Panc1 (cell line): ENCODE measurements around the gene DYNLRB1. TPM values are rescaled to one million over a fixed set of nuclear protein-coding genes. Genes with fewer than 3 reads are reported as not detected.

Source experiments
- ATAC-seq: fragments of 200-7000 bp; cut with Tn5 transposase; 2 replicates; pipeline ENCODE4 v1.9.1; 2020; ENCODE audit warnings: mild to moderate bottlenecking, moderate library complexity
- BruUV-seq: library from RNA; stranded (reverse); fragments of 400-500 nt; replicated peaks from 2 replicates; lab custom pipeline; 2021; lab: Mats Ljungman, UMichigan
- CTCF ChIA-PET: fragments of 300-600 bp; sonication (Branson Sonifier 250); formaldehyde crosslinking; loops from one replicate; lab custom pipeline; 2022; ENCODE audit warnings: antibody characterized with exemption; lab: Charles Lee
- POLR2A ChIA-PET: fragments of 300-600 bp; sonication (Branson Sonifier 250); formaldehyde crosslinking; loops from one replicate; lab custom pipeline; 2022; ENCODE audit warnings: antibody characterized with exemption; lab: Charles Lee
- DNase-seq: peaks from one replicate; pipeline ENCODE4 v3.0.0-alpha.2; 2010; ENCODE audit warnings: low read depth, low spot score
- H3K27ac ChIP-seq: 2 replicates; pipeline ENCODE4 v1.5.1; 2011; ENCODE audit warnings: mild to moderate bottlenecking, low read length, inconsistent platforms
- H3K27me3 ChIP-seq: fragments of 200-500 bp; sonication (Bioruptor generic); 2 replicates; pipeline ENCODE4 v1.6.0; 2014; ENCODE audit warnings: low read length, inconsistent platforms; ENCODE audit not compliant: control insufficient read depth, insufficient read depth
- H3K36me3 ChIP-seq: fragments of 200-500 bp; sonication (Bioruptor generic); 2 replicates; pipeline ENCODE4 v1.5.1; 2014; ENCODE audit warnings: inconsistent platforms, mild to moderate bottlenecking, low read length, moderate library complexity; ENCODE audit not compliant: control insufficient read depth, insufficient read depth
- H3K4me1 ChIP-seq: 2 replicates; pipeline ENCODE4 v1.5.1; 2011; ENCODE audit warnings: inconsistent platforms, mild to moderate bottlenecking, low read length, moderate library complexity; ENCODE audit not compliant: control insufficient read depth, insufficient read depth
- H3K4me3 ChIP-seq, 2 experiments: 2 replicates each; pipeline ENCODE4 v1.5.1; 2011 to 2012; ENCODE audit warnings: low read depth in 2 of 2, low read length in 2 of 2, mild to moderate bottlenecking in 2 of 2, inconsistent platforms in 1 of 2, moderate library complexity in 1 of 2
- H3K9me3 ChIP-seq: fragments of 200-500 bp; sonication (Bioruptor generic); 2 replicates; pipeline ENCODE4 v1.5.1; 2014; ENCODE audit warnings: low read depth, mild to moderate bottlenecking, inconsistent platforms, low read length, moderate library complexity; ENCODE audit not compliant: control insufficient read depth, insufficient read depth
- POLR2AphosphoS5 ChIP-seq: IDR thresholded peaks from 2 replicates; pipeline ENCODE4 v1.6.1; 2012; ENCODE audit warnings: mild to moderate bottlenecking, low read depth, low read length, moderate library complexity
- SIN3A ChIP-seq: IDR thresholded peaks from 2 replicates; pipeline ENCODE4 v1.6.1; 2012; ENCODE audit warnings: low read depth, mild to moderate bottlenecking, low read length, moderate library complexity, borderline replicate concordance; ENCODE audit not compliant: insufficient read depth
- TCF7L2 ChIP-seq: IDR thresholded peaks from 2 replicates; pipeline ENCODE4 v1.6.1; 2011; ENCODE audit warnings: mild to moderate bottlenecking, low read depth, low read length, inconsistent platforms
- in situ Hi-C: cut with HindIII; loops from 2 replicates; pipeline ENCODE4 v1.10.0; 2016; ENCODE audit warnings: low sequenced_read_pairs, low pct_unique_long_range_greater_than_20kb
- intact Hi-C: fragments of 100-400 bp; cut with micrococcal nuclease; formaldehyde crosslinking; loops from one replicate; pipeline ENCODE4 v1.10.0; 2022; ENCODE audit not compliant: unreplicated experiment
- total RNA-seq: library from RNA; stranded (reverse); gene quantifications from one replicate; pipeline ENCODE4 v1.2.1, GENCODE V29; 2021; ENCODE audit not compliant: unreplicated experiment
- TF ChIP-seq, protein P1 (sequence below): fragments of 450-650 bp; IDR thresholded peaks from 2 replicates; pipeline ENCODE4 v1.5.1; 2017; ENCODE audit warnings: mild to moderate bottlenecking
- TF ChIP-seq, protein P2 (sequence below), 2 experiments: IDR thresholded peaks; 2 replicates each; pipeline ENCODE4 v1.6.1; 2011 to 2012; ENCODE audit warnings: low read depth in 2 of 2, control low read depth in 1 of 2, low read length in 1 of 2, mild to moderate bottlenecking in 1 of 2, moderate library complexity in 1 of 2; ENCODE audit not compliant: insufficient read depth in 1 of 2

The DYNLRB1 gene
- total RNA-seq, 1 experiment from 2014 or later: 155 TPM

DNA sequence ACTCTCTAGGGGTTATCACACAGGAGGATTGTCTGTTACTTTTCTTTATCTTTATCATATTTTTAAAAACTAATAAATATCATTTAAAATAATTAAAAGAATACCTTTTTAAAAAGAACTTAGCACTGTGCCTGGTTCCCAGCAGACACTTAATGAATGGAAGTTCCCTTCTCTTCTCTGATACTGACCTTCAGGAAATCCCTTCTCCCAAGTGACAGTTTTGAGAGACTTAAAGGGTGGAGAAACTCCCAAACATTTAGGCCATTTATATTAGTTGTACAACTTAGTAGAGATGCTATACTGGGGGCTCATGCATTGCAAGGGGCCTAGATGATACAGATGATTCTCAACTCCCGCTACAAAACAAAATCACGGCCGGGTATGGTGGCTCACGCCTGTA lies 60.8 kb downstream of the DYNLRB1 start:
- Histone ChIP-seq H3K9me3 (no peaks in the 10 kb centered on the region), H3K4me3 (no peak overlapping the region), H3K27ac (no peak overlapping the region), H3K36me3 (no peaks in the 10 kb centered on the region; the same call in 1 of the 2 replicates), H3K27me3 (no peaks in the 10 kb centered on the region), H3K4me1 (no peaks in the 10 kb centered on the region)
- ChIA-PET CTCF (no interaction called here), POLR2A (no interaction called here)
- DNase-seq (no peak), ATAC-seq (no peak)
- TF ChIP-seq, protein P1, sequence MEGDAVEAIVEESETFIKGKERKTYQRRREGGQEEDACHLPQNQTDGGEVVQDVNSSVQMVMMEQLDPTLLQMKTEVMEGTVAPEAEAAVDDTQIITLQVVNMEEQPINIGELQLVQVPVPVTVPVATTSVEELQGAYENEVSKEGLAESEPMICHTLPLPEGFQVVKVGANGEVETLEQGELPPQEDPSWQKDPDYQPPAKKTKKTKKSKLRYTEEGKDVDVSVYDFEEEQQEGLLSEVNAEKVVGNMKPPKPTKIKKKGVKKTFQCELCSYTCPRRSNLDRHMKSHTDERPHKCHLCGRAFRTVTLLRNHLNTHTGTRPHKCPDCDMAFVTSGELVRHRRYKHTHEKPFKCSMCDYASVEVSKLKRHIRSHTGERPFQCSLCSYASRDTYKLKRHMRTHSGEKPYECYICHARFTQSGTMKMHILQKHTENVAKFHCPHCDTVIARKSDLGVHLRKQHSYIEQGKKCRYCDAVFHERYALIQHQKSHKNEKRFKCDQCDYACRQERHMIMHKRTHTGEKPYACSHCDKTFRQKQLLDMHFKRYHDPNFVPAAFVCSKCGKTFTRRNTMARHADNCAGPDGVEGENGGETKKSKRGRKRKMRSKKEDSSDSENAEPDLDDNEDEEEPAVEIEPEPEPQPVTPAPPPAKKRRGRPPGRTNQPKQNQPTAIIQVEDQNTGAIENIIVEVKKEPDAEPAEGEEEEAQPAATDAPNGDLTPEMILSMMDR: no peak
- no peak for TF ChIP-seq SIN3A
- TF ChIP-seq, protein P2, sequence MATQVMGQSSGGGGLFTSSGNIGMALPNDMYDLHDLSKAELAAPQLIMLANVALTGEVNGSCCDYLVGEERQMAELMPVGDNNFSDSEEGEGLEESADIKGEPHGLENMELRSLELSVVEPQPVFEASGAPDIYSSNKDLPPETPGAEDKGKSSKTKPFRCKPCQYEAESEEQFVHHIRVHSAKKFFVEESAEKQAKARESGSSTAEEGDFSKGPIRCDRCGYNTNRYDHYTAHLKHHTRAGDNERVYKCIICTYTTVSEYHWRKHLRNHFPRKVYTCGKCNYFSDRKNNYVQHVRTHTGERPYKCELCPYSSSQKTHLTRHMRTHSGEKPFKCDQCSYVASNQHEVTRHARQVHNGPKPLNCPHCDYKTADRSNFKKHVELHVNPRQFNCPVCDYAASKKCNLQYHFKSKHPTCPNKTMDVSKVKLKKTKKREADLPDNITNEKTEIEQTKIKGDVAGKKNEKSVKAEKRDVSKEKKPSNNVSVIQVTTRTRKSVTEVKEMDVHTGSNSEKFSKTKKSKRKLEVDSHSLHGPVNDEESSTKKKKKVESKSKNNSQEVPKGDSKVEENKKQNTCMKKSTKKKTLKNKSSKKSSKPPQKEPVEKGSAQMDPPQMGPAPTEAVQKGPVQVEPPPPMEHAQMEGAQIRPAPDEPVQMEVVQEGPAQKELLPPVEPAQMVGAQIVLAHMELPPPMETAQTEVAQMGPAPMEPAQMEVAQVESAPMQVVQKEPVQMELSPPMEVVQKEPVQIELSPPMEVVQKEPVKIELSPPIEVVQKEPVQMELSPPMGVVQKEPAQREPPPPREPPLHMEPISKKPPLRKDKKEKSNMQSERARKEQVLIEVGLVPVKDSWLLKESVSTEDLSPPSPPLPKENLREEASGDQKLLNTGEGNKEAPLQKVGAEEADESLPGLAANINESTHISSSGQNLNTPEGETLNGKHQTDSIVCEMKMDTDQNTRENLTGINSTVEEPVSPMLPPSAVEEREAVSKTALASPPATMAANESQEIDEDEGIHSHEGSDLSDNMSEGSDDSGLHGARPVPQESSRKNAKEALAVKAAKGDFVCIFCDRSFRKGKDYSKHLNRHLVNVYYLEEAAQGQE (IDR thresholded peaks at IDR 0.05; ENCODE audit: insufficient read depth in 1 of 2, low read depth in 2 of 2, low read length in 1 of 2): no peak
- no peak for TF ChIP-seq TCF7L2
- TF ChIP-seq POLR2AphosphoS5: no peak
- in situ Hi-C loops: no loop called here
- BruUV-seq: no TSS peak
- intact Hi-C loops: no loop called here

DNA sequence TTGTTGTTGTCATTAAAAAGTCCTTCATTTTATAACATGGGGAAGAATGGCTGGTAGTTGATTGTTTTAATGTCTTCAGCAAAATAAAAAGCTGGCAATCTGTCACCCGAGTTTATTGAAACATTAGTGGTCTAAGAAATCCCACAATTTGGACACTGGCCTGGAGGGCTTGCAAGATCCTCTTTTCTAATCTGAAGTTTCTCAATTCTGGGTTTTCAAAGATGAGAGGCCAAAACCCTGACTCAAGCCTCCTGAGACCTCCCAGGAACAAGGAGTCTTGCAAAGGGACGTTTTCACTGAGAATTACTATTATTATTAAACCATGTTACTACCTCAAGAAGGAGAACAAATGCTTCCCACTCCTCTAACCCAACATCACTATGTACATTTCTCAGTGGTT lies 61.8 kb downstream of the DYNLRB1 start:
- DNase-seq (no peak), ATAC-seq (no peak)
- ChIA-PET POLR2A (no interaction called here), CTCF (no interaction called here)
- Histone ChIP-seq H3K4me1 (no peaks in the 10 kb centered on the region), H3K4me3 (no peak overlapping the region), H3K36me3 (no peaks in the 10 kb centered on the region; the same call in 1 of the 2 replicates), H3K27me3 (no peaks in the 10 kb centered on the region), H3K27ac (no peak overlapping the region), H3K9me3 (no peaks in the 10 kb centered on the region)
- in situ Hi-C loops (no loop called here), intact Hi-C loops (no loop called here)
- TF ChIP-seq, protein P2 (IDR thresholded peaks at IDR 0.05; ENCODE audit: insufficient read depth in 1 of 2, low read depth in 2 of 2, low read length in 1 of 2): no peak
- TF ChIP-seq, protein P1: no peak
- no peak for TF ChIP-seq TCF7L2
- BruUV-seq: no TSS peak
